ENCODE measurements around the gene ADGRA1. TPM values are rescaled to one million over a fixed set of nuclear protein-coding genes. Genes with fewer than 3 reads are reported as not detected.
A peak's percentile ranks its signal among the peaks of the same experiment; 100 is the strongest.

ADGRA1 gene
- total RNA-seq, 2 experiments from 2014 or later = not detected

DNA sequence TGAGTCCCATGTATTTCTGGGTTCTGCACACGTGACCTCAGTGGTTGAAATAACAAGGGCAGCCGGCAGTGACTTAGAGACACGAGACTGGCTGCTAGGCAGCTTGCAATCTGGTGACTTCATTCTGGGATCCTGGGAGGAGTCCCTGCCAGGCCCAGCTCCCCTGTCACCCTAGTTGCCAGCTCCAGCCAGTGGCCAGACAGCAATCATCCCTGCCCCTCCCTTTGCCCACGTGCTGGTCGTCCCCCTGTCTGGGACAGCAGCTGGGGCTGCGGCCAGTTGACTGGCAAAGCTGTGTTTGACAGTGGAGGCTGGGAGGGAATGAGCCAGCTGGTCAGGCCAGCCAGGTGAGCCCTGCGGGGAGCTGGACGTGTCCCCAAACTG, 30.0 kb downstream of the ADGRA1 start:
- H3K4me3 Mint-ChIP-seq = no peak overlapping the region
- ATAC-seq (no peak), DNase-seq (no peak)
- intact Hi-C loops (cut with DNase I, micrococcal nuclease) = no loop called here
- CTCF ChIA-PET = interaction anchor here (1.7 kb wide), 1 partner anchor 26 kb away, joined by 5 read pairs; no protein-coding TSS in a partner anchor
- H3K27ac Mint-ChIP-seq = no peak overlapping the region
- H3K36me3 Mint-ChIP-seq (ENCODE audit: low read depth) = no peaks in the 10 kb centered on the region
- POLR2A ChIA-PET = no interaction called here
- no peaks in the 10 kb centered on the region for H3K27me3 Mint-ChIP-seq
- H3K9me3 Mint-ChIP-seq (ENCODE audit: low read depth) = peaks cover 10% of the 10 kb centered on the region
- H3K4me1 Mint-ChIP-seq = peaks cover under 1% of the 10 kb centered on the region

DNA sequence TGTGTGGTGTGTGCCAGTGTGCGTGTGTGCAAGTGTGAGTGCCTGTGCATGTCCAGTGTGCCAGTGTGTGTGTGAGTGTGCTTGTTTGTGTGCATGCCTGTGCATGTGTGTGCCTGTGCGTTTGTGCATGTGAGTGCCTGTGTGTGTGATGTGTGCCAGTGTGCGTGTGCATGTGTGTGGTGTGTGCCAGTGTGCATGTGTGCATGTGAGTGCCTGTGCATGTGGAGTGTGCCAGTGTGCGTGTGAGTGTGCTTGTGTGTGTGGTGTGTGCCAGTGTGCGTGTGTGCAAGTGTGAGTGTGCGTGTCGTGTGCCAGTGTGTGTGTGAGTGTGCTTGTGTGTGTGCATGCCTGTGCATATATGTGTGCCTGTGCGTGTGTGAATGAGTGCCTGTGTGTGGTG, 33.8 kb downstream of the ADGRA1 start:
- DNase-seq = no peak
- no peak for ATAC-seq
- Mint-ChIP-seq H3K4me3 (no peak overlapping the region), H3K9me3 (ENCODE audit: low read depth) (peaks cover 10% of the 10 kb centered on the region), H3K4me1 (peaks cover 8% of the 10 kb centered on the region), H3K36me3 (ENCODE audit: low read depth) (no peaks in the 10 kb centered on the region), H3K27ac (no peak overlapping the region), H3K27me3 (peaks cover 19% of the 10 kb centered on the region)
- POLR2A ChIA-PET = no interaction called here
- intact Hi-C loops (cut with DNase I, micrococcal nuclease) = loop anchor here in 1 of 2 experiments (10.0 kb wide), 1 partner anchor 277 kb away; no protein-coding TSS in a partner anchor
- CTCF ChIA-PET = no interaction called here

DNA sequence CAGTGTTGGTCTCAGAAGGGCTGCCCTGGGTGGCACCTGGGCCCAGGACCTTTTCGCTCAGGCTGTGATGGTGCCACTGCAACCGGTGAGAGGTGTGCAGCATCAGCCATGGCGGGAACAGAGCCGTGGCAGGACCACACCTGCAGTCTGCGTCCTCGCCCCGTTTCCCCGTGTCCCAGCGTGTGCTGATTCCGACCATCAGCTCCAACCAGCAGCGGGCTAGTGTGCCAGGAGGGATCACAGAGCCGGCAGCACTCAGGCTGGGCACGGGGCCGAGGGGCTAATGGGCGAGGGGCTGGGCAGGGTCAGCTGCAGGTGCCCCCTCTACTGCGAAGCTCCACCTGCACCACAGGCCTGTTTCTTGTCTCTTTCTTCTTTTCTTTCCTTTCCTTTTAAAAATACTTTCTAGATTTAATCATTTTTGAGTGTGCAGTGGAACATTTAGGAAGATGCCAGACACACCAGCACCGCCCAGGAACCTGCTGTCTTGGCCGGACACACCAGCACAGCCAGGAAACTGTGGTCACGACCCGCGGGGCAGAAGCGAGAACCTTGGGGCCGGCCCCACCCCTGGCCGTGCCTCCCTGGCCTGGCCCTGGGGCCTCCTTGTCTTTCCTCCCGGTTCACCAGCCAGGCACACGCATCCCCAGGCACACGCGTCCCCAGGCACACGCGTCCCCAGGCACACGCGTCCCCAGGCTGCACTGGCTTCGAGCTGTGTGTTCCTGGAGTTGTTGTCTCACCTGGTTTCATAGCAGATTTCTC, 34.6 kb downstream of the ADGRA1 start:
- DNase-seq (no peak), ATAC-seq (no peak)
- POLR2A ChIA-PET = no interaction called here
- Mint-ChIP-seq H3K36me3 (ENCODE audit: low read depth) (no peaks in the 10 kb centered on the region), H3K9me3 (ENCODE audit: low read depth) (peaks cover 10% of the 10 kb centered on the region), H3K4me3 (no peak overlapping the region), H3K27ac (no peak overlapping the region), H3K4me1 (peaks cover 8% of the 10 kb centered on the region), H3K27me3 (peaks cover 19% of the 10 kb centered on the region)
- CTCF ChIA-PET = no interaction called here
- intact Hi-C loops (cut with DNase I, micrococcal nuclease) = loop anchor here in 1 of 2 experiments (10.0 kb wide), 1 partner anchor 278 kb away; no protein-coding TSS in a partner anchor

DNA sequence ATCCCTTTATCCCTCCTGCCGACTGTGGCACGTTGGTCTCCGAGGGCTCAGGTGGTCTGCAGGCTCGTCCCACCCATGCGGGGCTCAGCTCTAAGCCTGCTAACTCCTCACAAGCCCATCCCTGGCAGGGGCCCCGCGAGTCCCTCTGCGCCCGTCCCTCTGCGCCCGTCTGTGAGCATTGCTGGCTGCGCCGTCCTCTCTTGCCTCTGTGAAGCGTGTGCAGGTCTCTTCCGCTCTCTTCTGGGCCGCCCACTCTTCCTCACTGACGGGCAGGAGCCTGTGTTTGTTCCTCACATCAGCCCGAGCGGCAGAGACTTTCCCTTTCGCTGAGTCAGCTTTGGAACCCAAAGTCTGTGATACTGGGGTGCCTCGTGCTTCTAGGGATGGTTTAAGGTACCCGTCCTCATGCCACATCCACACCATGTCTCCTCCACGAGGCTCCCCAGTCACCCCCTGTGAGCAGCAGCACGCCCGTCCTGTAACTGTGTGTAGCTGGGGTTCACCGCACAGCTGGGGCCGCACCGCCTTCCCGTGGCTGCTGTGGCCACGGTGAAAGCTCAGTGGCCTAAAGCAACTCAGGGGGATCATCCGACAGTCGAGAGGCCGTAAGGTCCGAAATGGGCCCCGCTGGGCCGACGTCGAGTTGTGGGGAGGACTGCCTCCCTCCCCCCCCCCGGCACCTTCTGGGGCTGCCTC, 35.5 kb downstream of the ADGRA1 start:
- CTCF ChIA-PET = no interaction called here

DNA sequence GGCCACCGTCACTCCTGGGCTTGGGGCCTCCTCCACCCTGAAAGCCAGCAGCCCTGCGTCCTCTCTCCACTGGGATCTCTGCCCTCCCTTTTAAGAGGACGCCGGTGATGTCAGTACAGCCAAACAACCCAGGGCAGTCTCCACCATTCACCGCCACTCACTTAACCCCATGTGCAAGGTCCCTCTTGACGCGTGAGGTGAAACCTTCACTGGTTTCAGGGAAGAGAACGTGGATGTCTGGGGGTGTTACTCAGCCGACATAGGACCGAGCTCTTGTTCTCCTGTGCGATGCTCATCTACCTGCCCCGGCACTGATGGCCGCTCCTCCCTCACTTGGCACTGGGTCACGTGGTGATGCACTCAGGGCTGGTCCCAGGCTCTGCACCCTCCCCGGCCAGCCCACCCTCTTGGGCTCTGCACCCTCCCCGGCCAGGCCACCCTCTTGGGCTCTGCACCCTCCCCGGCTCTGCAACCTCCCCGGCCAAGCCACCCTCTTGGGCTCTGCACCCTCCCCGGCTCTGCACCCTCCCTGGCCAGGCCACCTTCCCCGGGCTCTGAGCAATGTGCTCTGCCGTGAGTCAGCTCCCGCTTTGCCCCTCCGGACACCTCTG, 36.1 kb downstream of the ADGRA1 start:
- ChIA-PET POLR2A (interaction anchor here (0.7 kb wide), 2 partner anchors 273 to 531 kb away, joined by 3 to 4 read pairs; no protein-coding TSS in a partner anchor), CTCF (interaction anchor here (1.3 kb wide), 1 partner anchor 23 kb away, joined by 3 read pairs; no protein-coding TSS in a partner anchor)
- Mint-ChIP-seq H3K4me3 (no peak overlapping the region), H3K36me3 (ENCODE audit: low read depth) (no peaks in the 10 kb centered on the region), H3K27ac (no peak overlapping the region), H3K4me1 (peaks cover 8% of the 10 kb centered on the region), H3K9me3 (ENCODE audit: low read depth) (peaks cover 3% of the 10 kb centered on the region), H3K27me3 (peaks cover 19% of the 10 kb centered on the region)
- no peak for ATAC-seq
- peak; percentile 6 for DNase-seq
- intact Hi-C loops (cut with DNase I, micrococcal nuclease) = loop anchor here (1.0 to 10.0 kb wide), 5 partner anchors 161 to 287 kb away; no protein-coding TSS in a partner anchor

More for the DNA sequence above, 35.5 kb downstream of the ADGRA1 start:
- no peak overlapping the region for H3K27ac Mint-ChIP-seq
- intact Hi-C loops (cut with DNase I, micrococcal nuclease) = loop anchor here in 1 of 2 experiments (10.0 kb wide), 1 partner anchor 278 kb away; no protein-coding TSS in a partner anchor
- H3K9me3 Mint-ChIP-seq (ENCODE audit: low read depth) = peaks cover 8% of the 10 kb centered on the region
- H3K4me3 Mint-ChIP-seq = no peak overlapping the region
- ATAC-seq = peak; percentile 76
- peaks cover 19% of the 10 kb centered on the region for H3K27me3 Mint-ChIP-seq
- H3K36me3 Mint-ChIP-seq (ENCODE audit: low read depth) = no peaks in the 10 kb centered on the region
- POLR2A ChIA-PET = interaction anchor here (0.7 kb wide), 1 partner anchor 273 kb away, joined by 4 read pairs; no protein-coding TSS in a partner anchor
- peaks cover 8% of the 10 kb centered on the region for H3K4me1 Mint-ChIP-seq
- peak; percentile 69 for DNase-seq

DNA sequence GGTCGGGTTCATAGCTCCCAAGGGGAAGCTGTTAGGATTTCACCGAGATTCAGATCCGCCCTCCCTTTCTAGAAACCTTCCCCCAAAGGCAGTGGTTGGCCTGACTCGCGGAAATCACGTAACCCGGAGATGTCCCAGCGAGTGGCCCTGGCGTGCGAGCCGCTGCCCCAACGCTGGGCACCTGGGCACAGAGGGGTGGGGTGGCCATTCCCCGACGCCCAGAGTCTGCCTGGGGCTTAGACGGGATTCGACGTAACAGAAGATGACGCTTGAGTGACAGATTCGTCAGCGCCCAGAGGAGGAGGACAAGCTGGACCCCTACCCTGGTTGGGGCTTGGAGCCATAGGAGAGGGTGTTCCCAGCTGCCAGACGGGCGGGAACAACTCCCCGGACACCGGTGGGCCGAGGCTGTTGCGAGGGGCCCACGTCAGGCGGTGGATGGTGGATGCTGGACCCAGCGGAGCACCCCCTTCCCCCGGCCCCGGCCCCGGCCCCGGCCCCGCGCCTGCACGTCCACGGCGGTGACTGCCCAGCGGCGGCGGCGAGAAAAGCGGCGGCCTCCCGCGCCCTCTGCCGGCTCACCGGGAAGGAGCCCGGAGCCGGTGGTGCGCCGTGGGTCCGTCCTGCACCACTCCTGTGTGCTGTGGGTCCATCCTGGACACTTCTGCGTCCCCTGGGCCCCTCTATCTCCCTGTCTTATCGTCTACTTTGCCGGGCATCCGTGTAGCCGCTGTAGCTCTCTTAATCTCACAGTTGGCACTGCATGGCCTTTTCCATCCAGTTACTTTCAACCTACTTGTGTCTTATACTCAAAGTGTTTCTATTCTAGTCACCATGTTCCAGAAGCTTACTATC, 36.9 kb downstream of the ADGRA1 start:
- no peak overlapping the region for H3K27ac Mint-ChIP-seq
- no peaks in the 10 kb centered on the region for H3K36me3 Mint-ChIP-seq (ENCODE audit: low read depth)
- peaks cover 19% of the 10 kb centered on the region for H3K27me3 Mint-ChIP-seq
- CTCF ChIA-PET = interaction anchor here (0.6 to 1.3 kb wide), 4 partner anchors 23 to 222 kb away, joined by 3 to 7 read pairs (median 4); no protein-coding TSS in a partner anchor
- intact Hi-C loops (cut with DNase I, micrococcal nuclease) = loop anchor here (1.0 to 10.0 kb wide), 6 partner anchors 162 to 288 kb away; no protein-coding TSS in a partner anchor
- peaks cover 8% of the 10 kb centered on the region for H3K4me1 Mint-ChIP-seq
- POLR2A ChIA-PET = interaction anchor here (0.7 kb wide), 1 partner anchor 532 kb away, joined by 3 read pairs; no protein-coding TSS in a partner anchor
- ATAC-seq = peak; percentile 31
- no peak overlapping the region for H3K4me3 Mint-ChIP-seq
- peak; percentile 54 for DNase-seq
- peaks cover 2% of the 10 kb centered on the region for H3K9me3 Mint-ChIP-seq (ENCODE audit: low read depth)

DNA sequence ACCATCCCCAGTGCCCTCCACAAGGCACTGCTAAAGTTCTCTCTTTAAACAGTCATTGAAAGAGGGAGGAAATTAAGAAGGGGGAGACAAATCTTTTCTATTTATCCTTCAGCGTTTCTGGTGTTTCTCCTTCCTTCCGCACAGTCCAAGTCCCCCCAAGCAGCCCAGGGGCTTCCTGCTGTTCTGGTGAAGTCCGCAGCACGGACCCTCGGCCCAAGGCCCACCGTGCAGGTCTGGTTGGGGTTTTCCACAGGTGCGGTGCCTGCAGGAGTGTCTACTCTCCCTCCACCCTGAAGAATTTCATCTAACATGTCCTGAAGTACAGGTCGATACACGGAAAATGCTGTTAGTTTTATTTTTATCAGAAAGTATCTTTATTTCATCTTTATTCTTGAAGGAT, 38.2 kb downstream of the ADGRA1 start:
- POLR2A ChIA-PET = no interaction called here
- CTCF ChIA-PET = interaction anchor here (1.2 kb wide), 1 partner anchor 221 kb away, joined by 7 read pairs; no protein-coding TSS in a partner anchor
- DNase-seq (peak; percentile 0), ATAC-seq (no peak)
- intact Hi-C loops (cut with DNase I, micrococcal nuclease) = loop anchor here (1.0 to 10.0 kb wide), 6 partner anchors 163 to 289 kb away; no protein-coding TSS in a partner anchor
- Mint-ChIP-seq H3K27me3 (peaks cover 19% of the 10 kb centered on the region), H3K4me3 (no peak overlapping the region), H3K4me1 (peaks cover 8% of the 10 kb centered on the region), H3K9me3 (ENCODE audit: low read depth) (no peaks in the 10 kb centered on the region), H3K36me3 (ENCODE audit: low read depth) (no peaks in the 10 kb centered on the region), H3K27ac (no peak overlapping the region)

DNA sequence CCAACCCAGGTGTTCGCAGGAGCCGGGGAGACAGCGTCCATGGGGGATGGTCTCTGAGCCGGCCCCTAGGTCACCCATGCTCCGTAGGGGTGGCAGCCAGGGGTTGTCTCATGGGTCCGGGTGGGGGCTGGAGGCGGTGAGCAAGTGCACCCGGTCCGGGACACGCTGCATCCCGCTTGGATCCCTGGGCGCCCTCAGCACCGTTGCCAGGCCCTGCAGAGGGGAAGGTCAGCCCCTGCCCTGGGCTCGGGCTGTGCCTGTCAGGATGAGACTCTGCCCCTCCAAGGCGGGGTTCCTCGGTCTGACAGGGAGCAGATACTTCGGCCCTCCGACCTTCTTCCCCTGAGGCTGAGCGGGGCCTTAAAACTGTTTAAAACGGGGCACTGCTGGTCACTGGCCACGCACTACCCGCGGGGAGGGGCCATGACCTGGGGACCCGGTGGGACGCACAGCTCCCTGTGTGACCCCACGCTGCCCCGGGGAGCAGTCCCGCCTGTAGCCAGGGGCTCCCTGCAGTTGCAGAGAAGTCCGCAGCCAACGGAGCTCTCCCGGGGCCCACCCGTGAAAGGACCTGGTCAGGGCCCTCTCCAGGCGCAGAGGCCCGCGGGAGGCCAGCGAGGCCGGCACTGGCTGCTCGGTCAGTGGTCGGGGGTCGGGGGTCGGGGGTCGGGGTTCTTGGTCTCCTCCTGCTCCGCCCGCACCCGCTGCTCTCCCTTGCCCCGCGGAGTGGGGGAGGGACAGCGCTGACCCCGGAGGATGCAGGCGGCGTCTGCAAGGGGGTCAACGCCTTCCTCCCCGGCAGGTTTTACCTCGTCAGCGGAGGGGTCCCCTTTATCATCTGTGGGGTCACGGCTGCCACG, 38.9 kb downstream of the ADGRA1 start:
- Mint-ChIP-seq H3K4me3 (no peak overlapping the region), H3K9me3 (ENCODE audit: low read depth) (no peaks in the 10 kb centered on the region), H3K27me3 (peaks cover 19% of the 10 kb centered on the region), H3K4me1 (peaks cover 8% of the 10 kb centered on the region), H3K27ac (no peak overlapping the region), H3K36me3 (ENCODE audit: low read depth) (no peaks in the 10 kb centered on the region)
- intact Hi-C loops (cut with DNase I, micrococcal nuclease) = loop anchor here (2.0 to 10.0 kb wide), 3 partner anchors 224 to 282 kb away; no protein-coding TSS in a partner anchor
- ATAC-seq (no peak), DNase-seq (no peak)
- ChIA-PET POLR2A (no interaction called here), CTCF (interaction anchor here (1.4 kb wide), 1 partner anchor 17 kb away, joined by 5 read pairs; no protein-coding TSS in a partner anchor)

DNA sequence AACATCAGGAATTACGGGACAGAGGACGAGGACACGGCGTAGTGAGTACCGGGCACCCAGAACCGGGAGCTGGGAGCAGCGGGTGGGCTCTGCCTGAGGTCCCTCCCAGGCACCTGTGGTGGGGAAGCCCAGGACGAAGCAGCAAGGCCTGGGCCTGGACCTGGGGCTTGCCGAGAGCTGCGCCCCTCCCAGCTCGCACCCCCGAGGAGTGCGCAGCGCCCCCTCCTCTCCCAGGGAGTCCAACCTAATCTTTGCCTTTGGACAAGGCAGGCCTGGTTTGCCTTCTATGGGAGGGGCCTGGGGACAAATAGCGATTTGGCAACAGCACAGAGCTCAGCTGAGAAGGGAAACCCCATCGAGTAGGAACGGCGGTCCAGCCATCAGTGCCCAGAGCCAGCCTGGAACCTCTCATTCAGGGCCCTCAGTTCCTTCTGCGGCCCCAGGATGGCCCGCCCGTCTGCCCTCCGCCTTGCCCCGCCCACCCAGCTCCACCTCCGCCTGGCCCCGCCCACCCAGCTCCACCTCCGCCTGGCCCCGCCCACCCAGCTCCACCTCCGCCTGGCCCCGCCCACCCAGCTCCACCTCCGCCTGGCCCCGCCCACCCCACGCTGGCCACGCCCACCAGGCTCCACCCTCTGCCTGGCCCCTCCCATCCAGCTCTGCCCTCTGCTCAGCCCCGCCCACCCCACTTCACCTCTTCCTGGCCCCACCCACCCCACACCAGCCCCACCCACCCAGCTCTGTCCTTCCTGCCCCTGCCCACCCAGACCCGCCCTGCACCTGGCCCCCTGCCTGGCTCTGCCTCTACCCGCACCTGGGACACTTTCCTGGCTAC, 39.8 kb downstream of the ADGRA1 start:
- DNase-seq (peak; percentile 81), ATAC-seq (peak; percentile 48)
- Mint-ChIP-seq H3K27ac (no peak overlapping the region), H3K27me3 (peaks cover 19% of the 10 kb centered on the region), H3K4me3 (no peak overlapping the region), H3K4me1 (peaks cover 8% of the 10 kb centered on the region), H3K9me3 (ENCODE audit: low read depth) (no peaks in the 10 kb centered on the region), H3K36me3 (ENCODE audit: low read depth) (no peaks in the 10 kb centered on the region)
- ChIA-PET POLR2A (no interaction called here), CTCF (interaction anchor here (1.4 kb wide), 1 partner anchor 16 kb away, joined by 5 read pairs; no protein-coding TSS in a partner anchor)
- intact Hi-C loops (cut with DNase I, micrococcal nuclease) = loop anchor here (2.0 to 10.0 kb wide), 3 partner anchors 225 to 283 kb away; no protein-coding TSS in a partner anchor

Measured in activated CD4-positive, alpha-beta T cell treated with anti-CD3 and anti-CD28 coated beads for 36 hours (primary cell).